Stimulated activated CD8-positive, alpha-beta memory T cell treated with anti-CD3 and anti-CD28 coated beads, Interleukin-15, amount 100 ng/mL, for 48 hours (primary cell): ENCODE data around the gene SNUPN.
A peak's percentile ranks its signal among the peaks of the same experiment; 100 is the strongest.

Experiments used
- DNase-seq, 2 donors: peaks; one replicate each; pipeline ENCODE4 v3.0.0-alpha.2; 2020; ENCODE audit warnings: low read depth in 2 of 2

The SNUPN gene

GRCh38 chr15:75625542-75626347 is at the start of gene SNUPN:
TSS of gene SNUPN (minus strand) at chr15:75625725. CDS start at chr15:75621051, 4,674 bp downstream.
- DNase-seq = peak; percentile 92

- DNase-seq = no peak
Measured at GRCh38 chr15:75674366-75674765, 48.8 kb upstream of the SNUPN start.

GRCh38 chr15:75673426-75674235 is 48.1 kb upstream of the SNUPN start:
- no peak for DNase-seq

- no peak for DNase-seq
Measured at GRCh38 chr15:75672646-75673425, 47.3 kb upstream of the SNUPN start.

GRCh38 chr15:75671730-75672602 is 46.4 kb upstream of the SNUPN start:
- no peak for DNase-seq

GRCh38 chr15:75669879-75670212 is 44.3 kb upstream of the SNUPN start:
- DNase-seq = no peak

- no peak for DNase-seq
Measured at GRCh38 chr15:75669191-75669878, 43.8 kb upstream of the SNUPN start.

- no peak for DNase-seq
Measured at GRCh38 chr15:75666823-75667501, 41.4 kb upstream of the SNUPN start.

GRCh38 chr15:75663931-75664421 is 38.5 kb upstream of the SNUPN start:
- DNase-seq = no peak

GRCh38 chr15:75662823-75663519 is 37.4 kb upstream of the SNUPN start:
- no peak for DNase-seq

GRCh38 chr15:75661756-75662140 is 36.2 kb upstream of the SNUPN start:
- no peak for DNase-seq

DNA sequence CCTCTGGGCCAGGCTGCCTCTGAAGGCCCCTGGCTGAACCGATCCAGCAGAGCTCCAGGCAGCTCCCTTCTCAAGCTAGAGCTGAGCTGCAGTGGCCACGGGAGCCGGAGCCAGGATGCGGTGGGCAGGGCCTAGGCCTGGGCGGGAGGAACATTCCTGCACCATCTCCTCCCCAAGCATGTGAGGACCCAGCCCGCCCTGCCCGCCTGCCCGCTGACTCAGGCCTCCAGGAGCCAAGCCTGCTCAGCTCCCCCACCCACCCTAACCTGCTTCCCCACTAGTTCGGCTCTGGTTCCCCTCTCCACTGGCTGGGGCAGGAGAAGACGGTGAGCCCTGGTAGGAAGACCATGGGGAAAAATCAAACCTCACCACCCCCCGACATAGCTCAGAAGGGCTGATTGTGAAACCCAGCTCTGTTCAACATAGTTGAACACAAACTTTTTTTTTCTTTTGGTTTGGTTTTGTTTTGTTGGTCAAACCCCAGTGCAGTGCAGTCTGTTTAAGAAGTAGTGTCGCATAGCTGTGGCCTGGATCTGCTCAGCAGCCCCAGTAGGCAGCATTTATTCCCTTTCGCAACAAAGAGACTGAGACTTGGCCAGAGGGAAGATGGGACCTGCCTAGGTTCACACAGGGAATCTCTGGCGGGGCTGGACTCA is 35.7 kb upstream of the SNUPN start:
- no peak for DNase-seq

GRCh38 chr15:75659928-75660645 is 34.6 kb upstream of the SNUPN start:
- no peak for DNase-seq

DNA sequence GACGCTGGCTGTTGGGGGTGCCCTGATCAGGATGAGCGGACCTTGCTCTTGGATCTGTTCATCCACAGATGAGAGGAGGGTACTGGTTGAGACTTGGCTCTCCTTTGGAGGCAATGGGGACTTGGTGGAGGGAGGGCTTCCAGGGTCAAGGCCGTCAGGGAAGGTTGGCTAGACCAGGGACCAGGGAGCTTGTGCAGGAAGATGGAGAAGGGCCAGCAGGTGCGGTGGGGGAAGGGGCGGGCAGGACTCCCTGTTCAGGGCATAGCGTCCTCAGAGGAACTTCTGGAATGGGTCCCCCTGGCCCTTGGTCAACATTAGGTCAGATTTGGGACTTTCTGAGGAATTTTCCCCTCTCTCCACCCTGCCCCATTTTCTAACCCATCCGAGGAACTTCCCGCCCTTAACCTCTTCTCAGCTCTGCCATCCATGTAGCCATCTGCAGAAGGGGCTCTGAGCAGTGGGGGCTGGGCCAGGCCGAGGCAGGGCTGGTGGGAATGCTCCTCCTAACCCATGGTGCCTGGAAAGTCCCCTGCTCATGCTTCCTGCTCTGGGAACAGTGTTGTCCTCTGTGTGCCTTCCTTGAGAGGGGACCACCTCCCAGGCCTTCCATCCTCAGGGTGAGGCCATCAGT is 33.7 kb upstream of the SNUPN start:
- no peak for DNase-seq

DNA sequence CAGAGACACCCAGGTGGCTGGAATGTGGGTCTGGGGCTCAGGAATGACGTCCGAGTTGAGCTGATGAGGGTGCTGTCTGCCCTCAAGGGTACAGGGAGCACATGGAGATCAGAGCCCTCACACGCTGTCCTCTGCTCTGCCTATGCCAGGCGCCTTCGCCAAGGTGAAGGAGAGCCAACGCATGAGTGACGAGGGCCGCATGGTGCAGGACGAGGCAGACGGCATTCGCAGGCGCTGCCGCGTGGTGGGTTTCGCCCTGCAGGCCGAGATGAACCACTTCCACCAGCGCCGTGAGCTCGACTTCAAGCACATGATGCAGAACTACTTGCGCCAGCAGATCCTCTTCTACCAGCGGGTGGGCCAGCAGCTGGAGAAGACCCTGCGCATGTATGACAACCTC is 31.3 kb upstream of the SNUPN start:
- no peak for DNase-seq

DNA sequence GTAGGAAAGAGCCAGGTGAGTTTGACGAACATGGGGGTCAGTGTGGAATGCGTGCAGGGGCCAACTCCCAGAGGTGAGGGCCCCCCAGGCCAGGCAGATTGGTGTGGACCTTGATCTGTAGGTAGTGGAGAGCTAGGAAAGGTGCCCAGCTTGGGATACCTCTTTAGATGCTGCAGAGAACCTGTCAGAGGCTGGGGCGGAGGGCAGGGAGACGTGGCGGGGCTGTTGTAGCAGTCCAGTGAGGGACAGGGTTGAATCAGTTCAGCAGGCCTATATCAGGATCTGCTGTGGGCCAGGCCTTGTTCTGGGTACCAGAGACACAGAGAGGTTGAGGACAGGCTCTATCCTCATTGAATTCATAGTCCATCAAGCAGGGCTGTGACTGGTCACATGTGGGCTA is 30.8 kb upstream of the SNUPN start:
- DNase-seq = no peak

DNA sequence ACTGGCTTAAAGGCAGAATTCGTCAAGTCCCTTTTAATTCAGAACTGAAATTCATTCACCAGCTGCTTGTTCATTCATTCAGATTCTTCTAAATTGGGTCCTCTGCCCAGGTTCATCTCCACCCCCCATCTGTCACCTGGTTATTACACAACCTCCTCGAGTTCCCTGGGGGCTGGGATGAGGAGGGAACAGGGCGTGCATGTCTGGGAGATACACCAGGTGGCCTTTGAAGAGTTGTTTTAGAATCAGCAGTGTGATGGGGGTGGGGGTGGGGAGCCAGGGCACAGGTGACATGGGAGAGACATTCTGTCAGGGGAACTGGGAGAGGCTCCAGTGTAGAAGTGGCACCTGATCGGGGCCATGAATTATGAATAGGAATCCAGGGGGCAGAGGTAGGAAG is 30.4 kb upstream of the SNUPN start:
- DNase-seq = no peak
